T follicular helper cell (primary cell): Measurements from ENCODE around the gene CISH.
A peak's percentile ranks its signal among the peaks of the same experiment; 100 is the strongest.

ENCODE experiments used
- DNase-seq: peaks from one replicate; pipeline ENCODE4 v3.0.0-alpha.2; 2020; ENCODE audit warnings: low read depth
- total RNA-seq, 2 experiments: gene quantifications; one replicate each; lab custom pipeline; 2026; lab: John Stamatoyannopoulos, UW

The CISH gene, protein sequence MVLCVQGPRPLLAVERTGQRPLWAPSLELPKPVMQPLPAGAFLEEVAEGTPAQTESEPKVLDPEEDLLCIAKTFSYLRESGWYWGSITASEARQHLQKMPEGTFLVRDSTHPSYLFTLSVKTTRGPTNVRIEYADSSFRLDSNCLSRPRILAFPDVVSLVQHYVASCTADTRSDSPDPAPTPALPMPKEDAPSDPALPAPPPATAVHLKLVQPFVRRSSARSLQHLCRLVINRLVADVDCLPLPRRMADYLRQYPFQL
- total RNA-seq: 169 to 344 reads per million in 2 experiments

DNA sequence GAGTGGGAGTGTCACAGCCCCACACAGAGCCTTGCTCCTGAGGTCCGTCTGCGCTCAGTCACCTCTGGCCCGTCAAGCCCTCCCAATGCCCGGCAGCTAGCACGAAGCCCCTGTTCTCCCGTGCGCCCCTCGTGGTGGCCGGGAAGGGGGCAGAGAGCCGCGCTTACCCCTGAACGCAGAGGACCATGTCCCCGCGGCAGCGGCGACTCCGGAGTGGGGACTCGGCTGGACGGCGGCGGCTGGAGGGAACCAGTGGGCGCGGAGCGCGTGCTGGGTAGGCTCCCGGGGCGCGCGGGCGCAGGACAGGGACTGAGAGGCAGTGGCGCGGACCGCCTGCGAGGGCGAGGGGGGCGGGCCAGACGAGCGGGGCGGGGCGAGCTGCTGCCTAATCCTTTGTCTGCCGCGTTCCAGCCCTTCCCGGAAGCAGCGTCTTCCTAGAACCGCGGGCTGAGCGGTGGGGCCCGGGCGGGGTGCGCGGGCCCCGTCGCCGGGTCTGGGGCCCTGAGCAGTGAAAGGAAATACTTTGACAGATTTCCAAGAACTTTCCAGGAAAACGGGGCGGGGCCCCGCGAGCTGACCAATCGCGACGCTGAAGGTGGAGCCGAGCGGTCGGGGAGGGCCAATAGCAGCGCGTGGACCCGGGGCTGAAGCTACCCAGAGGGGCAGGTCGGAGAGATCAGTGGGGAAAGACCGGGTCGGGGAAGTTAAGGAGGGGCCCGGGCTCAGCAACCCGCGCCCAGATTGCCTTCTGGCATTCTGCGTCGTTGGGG is at the start of gene CISH:
Gene CISH, minus strand, starts transcription at position 311 of the 770 bp plus-strand sequence. Its CDS starts 124 bp downstream, at position 187.
- peak; percentile 82 for DNase-seq

DNA sequence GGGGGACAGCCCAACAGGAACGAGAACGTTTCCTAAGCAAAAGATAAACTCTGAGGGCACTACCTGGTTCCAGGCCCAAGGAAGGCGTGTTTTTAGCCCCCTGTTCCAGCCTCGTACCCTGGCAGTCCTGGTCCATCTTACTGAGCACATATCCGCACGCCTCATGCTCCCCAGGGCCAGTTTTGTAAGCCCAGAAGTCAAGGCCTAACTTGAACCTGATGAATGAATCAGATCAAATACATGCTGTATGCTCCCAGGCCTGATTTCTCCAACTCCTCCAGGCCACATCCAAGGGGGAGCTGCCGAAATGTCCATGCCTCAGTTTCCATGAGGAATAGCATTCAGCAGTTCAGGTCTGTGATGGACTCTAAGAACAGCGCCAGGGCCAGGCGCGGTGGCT is 48.8 kb upstream of the CISH start:
- no peak for DNase-seq

DNA sequence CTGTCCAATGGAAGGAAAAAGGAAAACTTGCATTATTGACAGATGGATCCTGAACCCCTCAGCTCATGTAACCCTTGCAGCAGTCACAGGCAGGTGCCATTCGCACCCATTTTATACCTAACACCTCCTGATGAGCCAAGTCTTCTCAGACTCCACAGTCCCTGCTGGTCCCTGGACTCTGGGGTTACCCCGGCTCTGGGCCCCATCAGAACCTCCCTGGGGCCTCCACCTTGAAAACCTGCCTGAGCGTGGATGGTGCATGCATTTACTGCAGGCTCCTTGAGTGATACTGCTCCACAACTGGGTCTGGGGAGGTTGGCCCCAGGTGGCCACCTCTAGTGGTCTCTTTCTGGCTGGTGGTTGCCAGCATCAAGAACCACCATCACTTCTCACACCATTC is 47.3 kb upstream of the CISH start:
- DNase-seq: no peak

DNA sequence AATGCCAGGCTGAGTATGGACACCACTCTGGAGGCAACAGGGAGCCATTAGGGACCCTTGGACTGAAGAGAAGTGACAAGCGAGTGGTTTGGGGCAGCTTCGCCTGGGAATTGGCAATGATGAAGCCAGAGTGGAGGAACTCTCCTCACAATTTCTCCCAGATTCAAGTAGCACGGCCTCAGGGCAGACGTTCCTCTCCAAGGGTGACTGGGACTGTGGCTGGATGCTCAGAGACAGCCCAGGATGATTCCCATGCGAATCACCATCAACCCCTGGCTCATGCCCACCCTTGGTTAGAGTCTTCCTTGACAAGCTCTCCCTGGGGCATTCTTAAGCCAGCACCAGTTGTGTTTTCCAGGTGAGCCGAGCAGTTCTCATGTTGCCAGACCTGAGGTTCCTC is 46.8 kb upstream of the CISH start:
- no peak for DNase-seq

DNA sequence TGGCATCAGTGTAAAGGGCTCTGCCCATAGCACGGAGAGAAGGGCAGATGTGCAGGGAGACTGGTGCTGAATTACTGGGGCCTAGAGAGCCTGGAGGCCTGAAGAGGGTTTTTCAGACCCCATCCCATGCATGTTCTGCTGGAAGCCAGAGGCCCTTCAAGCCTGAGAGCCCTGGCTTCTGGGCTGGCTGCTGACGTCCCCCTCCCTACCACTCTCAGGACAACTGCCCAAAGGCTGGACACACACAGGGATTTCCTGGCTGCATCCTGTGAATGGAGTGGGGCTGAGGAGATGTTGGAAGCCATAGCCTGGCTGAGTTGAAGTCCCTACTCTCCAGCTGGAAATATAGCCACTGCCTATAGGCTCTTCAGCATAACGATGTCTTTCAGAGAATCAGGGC is 46.2 kb upstream of the CISH start:
- no peak for DNase-seq

DNA sequence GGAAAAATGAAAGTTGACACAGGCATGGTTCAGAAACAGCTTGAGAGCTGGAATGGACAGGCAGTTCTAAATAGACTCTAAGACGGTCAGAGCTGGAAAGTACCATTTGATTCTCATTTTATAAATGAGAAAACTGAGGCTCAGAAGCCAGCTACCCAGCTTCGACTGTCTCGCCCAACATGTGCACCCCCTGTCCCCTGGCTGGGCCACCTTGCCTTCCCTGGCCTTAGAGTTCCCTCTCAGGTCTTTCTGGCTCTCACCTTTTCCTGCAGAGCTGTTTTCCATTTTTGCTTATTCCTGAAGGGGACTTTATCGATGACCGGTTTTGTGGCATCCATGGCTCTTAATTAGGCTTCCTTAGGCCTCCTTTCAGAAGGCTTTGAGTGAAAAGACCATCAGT is 45.8 kb upstream of the CISH start:
- no peak for DNase-seq

DNA sequence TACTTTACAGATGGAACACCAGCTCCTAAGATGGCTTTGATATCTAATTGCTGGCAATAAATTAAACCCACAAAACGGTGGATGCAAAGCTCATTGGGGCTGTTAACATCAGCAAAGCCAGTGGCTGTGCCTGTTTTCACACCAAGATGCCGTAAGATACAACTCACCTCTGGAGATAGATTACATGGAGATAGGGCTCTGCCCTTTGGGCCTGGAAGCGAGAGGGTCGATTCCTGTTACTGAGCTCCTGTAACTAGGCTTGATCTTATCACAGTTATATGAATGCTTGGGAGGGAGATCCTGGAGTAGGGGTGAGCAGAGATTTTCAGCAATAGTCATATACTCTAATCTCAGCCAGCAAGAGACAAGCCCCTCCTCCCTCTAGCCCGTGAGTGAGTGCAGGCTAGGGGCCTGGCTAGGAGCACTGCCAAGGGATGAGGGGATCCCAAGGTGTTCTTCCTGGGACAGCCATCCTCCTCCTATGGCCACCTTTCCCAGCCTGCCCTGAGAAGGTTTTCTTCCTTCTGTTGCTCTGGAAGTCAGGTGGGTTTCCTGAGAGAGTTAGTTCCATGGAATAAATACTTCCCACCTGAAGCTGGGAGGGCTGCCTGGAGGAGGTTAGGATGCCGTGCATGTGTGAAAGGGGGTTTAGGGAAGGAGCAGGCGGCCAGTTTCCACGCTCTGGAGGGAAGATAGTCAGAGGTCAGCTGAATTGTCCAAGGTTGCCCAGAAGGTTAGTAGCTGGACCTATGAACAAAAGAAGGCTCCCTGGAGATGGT is 45.0 kb upstream of the CISH start:
- no peak for DNase-seq

DNA sequence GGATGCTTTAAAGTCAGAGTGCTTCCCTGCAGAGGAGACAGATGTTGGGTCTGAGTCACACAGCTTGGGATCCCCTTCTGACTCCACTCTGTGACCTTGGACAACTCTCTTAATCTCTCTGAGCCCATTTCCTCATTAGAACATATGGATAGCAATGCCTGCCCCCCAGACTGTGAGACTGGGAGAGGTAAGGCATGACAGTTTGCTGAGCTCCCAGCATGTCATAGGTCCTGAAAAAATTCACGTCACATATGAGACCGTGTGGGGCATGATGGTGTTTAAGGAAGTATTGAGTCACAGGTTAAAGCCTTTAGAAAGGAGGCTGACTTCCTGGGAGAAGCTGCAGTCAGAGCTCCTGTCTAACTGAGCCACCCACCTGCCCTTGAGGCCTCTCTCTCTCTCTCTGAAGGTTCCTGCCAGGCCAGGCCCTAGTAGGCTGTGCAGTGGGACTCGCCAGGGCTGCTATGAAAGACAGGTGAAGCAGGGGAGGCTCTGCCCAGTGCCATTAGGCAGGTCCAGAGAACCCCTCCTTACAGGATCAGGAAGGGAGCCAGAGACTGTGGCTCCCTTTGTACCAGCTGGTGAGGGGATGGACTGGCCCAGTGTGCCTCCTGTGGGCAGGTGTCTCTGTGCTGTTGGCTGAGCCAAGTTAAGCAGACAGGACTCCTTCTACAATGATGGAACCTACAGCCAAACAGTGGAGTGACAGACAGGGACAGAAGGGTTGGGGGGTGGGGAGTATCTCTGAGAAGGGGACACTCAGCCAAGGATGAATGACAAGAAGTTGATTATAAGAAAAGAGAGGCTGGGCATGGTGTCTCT is 43.6 kb upstream of the CISH start:
- DNase-seq: no peak

DNA sequence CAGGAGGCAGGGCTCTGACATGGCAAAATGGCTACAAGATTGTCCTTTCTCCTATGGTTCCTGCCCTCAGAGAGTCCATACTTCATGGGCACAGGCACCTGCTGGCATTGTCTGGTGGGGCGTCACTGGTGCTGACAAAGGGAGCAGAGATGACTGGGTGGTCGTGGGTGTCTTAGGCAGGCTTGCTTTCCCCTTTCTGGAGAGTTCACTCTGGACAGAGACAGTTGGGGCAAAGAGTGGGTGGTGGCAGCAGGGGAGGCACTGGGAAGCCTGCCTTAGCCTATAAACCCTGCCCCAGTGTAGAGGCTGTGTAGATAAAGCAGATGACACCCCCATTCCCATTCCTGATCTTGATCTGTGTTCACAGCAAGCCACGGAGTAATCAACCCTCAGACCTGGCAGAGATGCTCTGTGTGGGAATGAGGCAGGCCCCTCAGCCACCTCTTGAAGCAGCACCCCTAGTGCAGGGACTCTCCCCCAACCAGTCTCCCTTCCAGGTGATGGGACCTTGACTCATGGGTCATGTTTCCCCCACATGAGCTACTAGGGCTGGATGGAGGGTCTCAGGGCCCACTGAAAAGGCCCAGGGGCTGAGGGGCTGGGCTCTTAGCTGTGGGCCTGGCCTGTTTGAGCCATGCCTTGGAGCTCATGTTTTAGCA is 42.5 kb upstream of the CISH start:
- DNase-seq: no peak

DNA sequence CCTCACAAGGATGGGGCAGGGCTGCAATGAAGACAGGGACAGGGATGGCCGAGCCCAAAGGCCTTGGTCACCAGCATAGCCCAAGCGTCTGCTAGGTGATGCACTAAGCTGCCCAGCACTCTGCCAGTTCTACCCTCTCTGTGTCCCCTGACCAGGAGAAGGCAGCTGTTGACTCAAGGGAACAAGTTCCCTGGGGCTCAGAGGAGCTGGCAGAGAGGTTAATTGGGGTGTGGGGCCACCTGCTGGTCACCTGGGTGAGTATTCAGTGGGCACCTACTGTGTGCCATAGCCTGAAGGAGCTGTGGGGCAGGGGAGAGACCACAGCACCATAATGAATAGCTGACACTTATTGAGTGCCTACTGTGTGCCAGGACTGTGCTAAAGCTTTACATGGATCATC is 41.1 kb upstream of the CISH start:
- peak; percentile 27 for DNase-seq

DNA sequence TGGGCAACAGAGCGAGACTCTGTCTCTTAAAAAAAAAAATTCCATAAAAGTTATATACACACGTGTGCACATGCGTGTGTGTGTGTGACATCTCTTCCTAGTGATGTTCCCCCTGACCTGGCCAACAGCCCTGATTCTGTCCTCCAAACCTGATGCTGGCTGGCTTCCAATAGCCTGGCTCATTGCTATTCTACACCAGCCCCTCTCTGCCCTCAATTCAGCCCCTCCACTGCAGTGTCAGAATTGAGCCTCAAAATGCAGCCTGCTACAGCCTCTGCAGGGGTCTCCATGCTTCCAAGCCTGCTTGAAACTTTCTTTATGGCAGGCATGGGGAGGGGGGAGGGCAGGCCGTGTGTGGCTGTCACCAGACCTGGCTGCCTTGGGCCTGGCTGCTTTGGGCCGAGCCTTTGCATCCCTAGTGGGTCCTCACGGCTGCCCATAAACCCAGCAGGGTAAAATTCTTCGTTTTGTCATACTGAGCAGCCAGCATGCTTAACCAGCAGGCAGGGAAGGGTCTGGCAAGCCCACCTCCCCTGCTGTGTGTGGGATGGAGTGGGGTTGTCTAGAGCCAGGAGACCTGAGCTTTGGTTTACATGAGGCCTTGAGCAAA is 40.5 kb upstream of the CISH start:
- no peak for DNase-seq

DNA sequence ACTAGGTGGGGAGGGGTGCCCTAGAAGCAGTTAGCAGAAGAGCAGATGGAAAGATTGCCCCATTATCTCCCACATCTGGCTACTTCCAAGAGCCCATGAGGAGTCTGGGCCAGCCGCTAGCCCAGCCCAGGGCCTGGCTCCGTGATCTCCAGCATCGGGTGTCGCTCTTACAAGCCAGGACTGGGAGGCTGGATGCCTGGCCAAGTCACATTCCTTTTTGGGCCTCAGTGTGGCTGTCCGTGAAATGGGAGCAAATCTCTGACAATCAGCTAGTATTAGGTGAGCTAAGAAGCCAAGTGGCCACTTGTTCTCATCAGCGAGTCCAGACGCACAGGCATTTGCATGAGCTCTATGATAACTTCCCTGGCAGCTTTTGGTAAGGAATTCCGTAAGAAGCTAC is 39.9 kb upstream of the CISH start:
- no peak for DNase-seq

DNA sequence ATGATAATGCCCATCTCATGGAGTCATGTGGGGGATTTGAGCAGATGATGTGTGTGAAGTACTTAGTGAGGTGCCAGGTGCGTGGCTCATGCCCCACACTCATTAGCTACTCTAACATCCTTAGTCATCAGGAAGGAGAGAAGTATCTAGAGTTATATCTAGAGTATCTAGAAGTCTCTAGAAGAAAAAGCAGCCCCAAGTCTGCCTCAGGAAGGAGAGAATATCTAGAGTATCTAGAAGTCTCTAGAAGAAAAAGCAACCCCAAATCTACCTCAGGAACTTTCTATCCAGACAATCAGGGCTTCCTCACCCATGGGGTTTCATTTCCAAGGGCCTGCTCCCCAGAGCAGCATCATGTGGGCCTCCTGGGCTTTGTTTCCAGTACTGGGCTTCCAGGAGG is 38.4 kb upstream of the CISH start:
- DNase-seq: no peak

DNA sequence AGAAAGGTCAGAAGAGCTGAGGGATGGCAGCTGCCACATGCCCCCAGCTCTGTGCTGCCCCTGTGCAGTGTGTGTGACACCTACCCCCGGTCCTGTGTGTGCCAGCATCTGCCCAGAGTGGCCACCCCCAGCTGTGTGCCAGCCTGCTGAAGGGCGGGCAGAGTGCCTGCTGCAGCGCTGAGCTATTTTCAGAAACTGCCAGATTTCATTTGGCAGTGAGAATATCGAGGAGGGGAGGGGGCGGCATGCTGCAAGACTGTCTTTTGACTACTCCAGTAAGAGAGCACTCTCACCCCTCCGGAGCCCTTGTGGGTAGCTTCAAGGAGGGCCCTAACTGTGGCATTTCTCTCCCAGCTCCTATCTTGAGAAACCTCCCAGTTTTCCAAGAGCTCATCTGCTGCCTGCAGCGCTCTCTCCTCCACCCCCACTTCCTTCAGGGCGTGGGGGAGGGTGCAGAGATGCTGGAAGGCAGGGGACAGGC is 37.9 kb upstream of the CISH start:
- no peak for DNase-seq

DNA sequence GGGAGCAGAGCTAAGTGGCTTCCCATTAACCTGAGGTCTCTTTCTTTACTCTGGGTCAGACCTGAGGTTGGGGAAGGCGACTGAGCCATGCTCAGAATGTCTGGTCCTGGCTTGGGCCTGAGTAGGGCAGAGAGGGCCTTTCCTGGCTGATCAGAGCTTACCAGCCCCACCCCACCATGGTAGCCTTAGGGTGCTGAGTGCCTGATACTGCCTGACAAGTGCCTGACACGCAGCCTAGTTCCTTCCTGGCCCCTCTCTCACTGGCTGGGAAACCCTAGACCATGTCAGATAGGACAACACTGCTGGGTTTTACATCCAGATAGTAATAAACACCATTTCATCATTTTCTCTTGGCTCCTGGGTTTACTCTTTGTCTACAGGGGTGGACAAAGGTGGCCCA is 37.4 kb upstream of the CISH start:
- no peak for DNase-seq

DNA sequence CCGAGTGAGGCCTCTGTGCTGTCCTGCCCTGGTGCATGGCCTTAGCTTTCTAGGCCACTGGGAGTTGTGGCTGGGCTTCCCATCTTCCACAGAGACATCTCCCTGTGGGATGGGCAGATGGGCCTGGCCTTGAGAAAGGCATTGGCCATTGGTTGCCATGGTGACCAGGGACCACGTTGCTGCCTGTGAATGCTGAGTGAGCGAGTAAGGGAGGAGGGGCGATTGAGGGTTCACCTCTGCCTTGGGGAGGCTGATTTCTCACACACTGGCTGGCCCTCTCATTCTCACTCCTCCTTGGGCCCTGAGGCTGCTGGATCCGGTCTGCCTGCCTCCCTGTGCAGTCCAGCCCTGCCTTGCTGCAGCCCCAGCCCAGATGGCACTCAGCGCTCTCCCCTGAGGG is 36.7 kb upstream of the CISH start:
- no peak for DNase-seq

DNA sequence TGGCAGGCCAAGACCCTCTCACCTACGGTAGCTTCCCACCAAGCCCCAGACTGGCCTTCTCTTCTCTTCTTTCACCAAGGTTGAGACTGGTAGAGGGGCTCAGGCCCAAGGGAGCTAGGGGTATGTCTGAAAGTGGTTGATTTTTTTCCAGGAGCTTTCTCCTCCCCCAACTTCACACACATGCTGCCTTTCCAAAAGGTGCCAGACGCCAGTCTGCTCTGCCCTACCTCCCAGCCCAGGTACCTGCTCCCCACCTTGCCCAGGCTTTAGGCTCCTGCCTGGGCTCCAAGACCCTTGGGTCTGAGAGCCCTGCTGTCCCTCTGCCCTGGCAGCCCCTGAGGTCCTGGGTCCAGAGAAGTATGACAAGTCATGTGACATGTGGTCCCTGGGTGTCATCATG is 33.8 kb upstream of the CISH start:
- DNase-seq: no peak

DNA sequence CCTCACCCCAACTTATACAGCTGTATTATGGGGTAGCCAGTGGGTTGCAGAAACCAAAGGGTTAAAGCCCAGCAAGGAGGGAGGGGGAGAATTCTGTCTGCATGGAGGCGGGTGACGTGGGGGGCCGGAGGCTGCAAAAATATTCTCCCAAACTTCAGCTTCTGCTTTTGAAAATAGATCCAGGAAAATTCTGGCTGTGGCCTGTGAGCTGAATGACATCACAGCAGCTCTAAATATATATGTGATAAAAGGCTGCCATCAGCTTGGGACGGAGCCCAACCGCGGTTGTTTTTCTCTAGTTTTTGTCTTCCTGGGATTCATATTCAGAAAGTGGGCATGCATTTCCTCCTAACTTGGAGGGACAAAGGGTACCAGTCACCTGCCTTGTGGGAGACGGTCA is 33.0 kb upstream of the CISH start:
- no peak for DNase-seq

DNA sequence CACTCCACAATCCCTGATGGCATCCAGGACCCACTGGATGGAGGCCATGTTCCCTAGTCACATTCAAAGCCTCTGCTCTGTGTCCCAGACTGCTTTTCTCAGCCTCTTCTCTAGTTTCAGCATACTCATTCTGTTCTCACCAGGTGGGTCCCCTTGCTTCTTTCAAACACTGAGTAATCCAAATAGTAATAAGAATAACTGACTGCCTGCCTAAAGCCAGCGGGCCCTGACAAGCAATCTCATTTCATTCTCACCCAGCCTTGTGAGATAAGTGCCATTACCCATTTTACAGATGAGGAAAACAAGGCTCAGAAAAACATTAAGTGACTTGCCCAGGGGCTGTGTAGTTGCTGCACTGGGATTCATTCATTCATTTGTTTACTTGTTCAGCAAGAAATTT is 30.8 kb upstream of the CISH start:
- DNase-seq: no peak

DNA sequence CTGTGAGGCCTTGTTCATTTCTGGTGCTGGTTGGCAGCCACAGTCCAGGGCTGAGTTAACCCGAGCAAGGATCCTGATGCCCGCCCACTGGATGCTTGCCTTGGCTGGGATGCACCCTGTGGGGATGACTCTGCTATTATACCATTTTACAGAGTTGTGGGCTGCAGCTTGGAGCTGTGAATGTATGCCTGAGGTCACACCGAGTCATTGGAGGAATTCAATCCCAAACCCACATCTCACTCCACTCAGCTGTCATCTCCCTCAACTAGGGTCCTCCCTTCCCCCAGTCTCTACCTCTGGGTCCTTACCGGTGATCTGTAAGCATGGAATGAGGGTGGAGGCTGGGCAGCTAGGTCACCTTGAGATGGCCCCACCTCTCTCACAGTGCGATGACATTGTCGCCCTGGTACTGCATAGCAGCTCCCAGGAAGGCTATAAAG is 27.5 kb upstream of the CISH start:
- no peak for DNase-seq

DNA sequence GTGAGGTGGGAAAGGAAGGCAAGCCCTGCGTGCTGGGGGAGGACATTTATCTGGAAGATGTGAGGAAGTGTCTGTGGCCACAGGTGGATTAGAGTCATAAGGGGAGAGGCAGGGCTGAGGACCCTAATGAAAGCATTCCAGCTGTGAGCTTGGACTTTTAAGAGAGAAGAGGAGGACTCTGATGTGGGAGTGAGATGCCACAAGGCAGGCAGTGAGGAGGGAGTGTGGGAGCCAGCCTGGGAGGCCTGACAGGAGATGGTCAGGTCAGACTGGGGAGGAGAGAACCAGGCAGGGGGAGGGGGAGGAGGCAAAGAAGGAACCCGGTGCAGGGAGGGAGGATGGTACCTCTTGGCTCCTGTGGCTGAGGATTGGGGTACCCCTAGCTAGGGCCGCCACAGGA is 26.4 kb upstream of the CISH start:
- DNase-seq: no peak
